ENCODE results near the gene MYOG. TPM values are rescaled to one million over a fixed set of nuclear protein-coding genes. Genes with fewer than 3 reads are reported as not detected.

Gene MYOG
- total RNA-seq, 2 donors from 2014 or later: not detected

DNA sequence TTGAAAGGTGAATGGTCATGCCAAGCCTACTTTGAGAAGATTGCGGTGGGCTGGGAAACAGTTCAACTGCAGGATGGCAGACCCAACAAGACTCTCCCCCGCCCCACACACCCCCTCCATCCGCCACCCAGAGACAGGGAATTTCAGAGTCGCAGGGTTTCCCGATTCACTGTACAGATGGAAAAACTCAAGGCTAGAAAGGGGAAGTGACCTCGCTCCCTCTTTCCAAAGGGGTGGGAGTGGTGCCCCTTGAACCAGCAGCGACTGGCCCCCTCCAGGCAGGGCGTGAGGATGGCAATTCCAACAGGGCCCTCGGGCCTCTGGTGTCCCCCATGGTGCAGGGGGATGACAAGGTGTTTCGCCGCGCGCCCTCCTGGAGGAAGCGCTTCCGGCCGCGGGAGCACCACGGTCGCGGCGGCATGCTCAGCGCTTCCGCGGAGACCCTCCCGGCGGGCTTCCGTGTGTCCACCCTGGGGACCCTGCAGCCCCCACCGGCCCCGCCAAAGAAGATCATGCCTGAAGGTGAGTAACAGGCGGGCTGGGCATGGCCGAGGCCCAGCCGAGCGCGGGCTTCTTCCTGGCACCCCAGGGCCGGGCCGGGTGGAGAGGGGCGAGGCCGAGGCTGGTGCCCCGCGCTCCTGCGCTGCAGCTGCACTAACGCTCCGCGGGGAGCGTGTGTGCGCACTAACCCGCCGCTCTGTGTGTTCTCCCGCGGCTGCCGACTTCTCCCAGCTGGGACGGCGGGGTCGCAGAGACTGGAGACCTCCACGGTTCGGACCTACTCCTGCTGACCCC, 10.4 kb downstream of the MYOG start:
- no peak for TF ChIP-seq CTCF (IDR thresholded peaks at IDR 0.05)
- no peaks in the 10 kb centered on the region for H3K36me3 ChIP-seq
- peak overlapping the region; percentile 27 for H3K4me3 ChIP-seq
- H3K27me3 ChIP-seq: peaks cover 18% of the 10 kb centered on the region
- no peaks in the 10 kb centered on the region for H3K9me3 ChIP-seq
- intact Hi-C loops (cut with DNase I): no loop called here
- no peak overlapping the region for H3K9ac ChIP-seq (ENCODE audit: low read depth in 2 of 2, low read length in 2 of 2)
- H3K4me1 ChIP-seq: no peaks in the 10 kb centered on the region
- no peak overlapping the region for H3K27ac ChIP-seq
- DNase-seq: no peak

DNA sequence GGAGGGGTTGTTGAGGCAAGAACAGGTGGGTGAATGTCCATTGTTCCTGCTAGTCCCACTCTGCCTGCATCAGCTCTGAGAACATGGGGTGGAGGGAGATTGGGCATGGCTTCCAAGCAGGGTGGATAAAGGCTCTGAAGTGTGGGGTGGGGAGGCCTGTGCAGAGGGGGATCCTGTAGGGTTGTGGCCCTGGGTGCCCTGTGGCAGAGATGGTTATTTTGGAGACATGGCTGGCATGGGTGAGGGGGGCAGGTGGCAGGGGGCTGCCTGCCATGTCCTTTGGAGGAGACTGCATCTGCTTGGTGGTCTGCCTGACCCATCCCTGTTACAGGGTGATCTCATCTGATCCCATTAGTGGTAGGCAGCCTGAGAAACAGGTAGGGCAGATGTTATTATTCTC, 11.2 kb downstream of the MYOG start:
- H3K27ac ChIP-seq: no peak overlapping the region
- H3K9ac ChIP-seq (ENCODE audit: low read depth in 2 of 2, low read length in 2 of 2): no peak overlapping the region
- no peak overlapping the region for H3K4me3 ChIP-seq
- H3K9me3 ChIP-seq: no peaks in the 10 kb centered on the region
- H3K36me3 ChIP-seq: no peaks in the 10 kb centered on the region
- no peaks in the 10 kb centered on the region for H3K4me1 ChIP-seq
- TF ChIP-seq CTCF (IDR thresholded peaks at IDR 0.05): no peak
- intact Hi-C loops (cut with DNase I): no loop called here
- peaks cover 18% of the 10 kb centered on the region for H3K27me3 ChIP-seq
- DNase-seq: no peak

- peaks cover 18% of the 10 kb centered on the region for H3K27me3 ChIP-seq
- H3K4me3 ChIP-seq: no peak overlapping the region
- no peaks in the 10 kb centered on the region for H3K36me3 ChIP-seq
- H3K9me3 ChIP-seq: no peaks in the 10 kb centered on the region
- H3K9ac ChIP-seq (ENCODE audit: low read depth in 2 of 2, low read length in 2 of 2): no peak overlapping the region
- no peak for DNase-seq
- H3K27ac ChIP-seq: no peak overlapping the region
- no peaks in the 10 kb centered on the region for H3K4me1 ChIP-seq
- no peak for TF ChIP-seq CTCF (IDR thresholded peaks at IDR 0.05)
- intact Hi-C loops (cut with DNase I): no loop called here
These were observed 12.3 kb downstream of the MYOG start for GRCh38 chr1:203073469-203073868.

GRCh38 chr1:203072911-203073310, 12.9 kb downstream of the MYOG start:
- Histone ChIP-seq H3K27me3 (peaks cover 18% of the 10 kb centered on the region), H3K4me1 (no peaks in the 10 kb centered on the region), H3K27ac (no peak overlapping the region), H3K9ac (ENCODE audit: low read depth in 2 of 2, low read length in 2 of 2) (no peak overlapping the region), H3K36me3 (no peaks in the 10 kb centered on the region), H3K9me3 (no peaks in the 10 kb centered on the region), H3K4me3 (no peak overlapping the region)
- no peak for DNase-seq
- intact Hi-C loops (cut with DNase I): no loop called here
- TF ChIP-seq CTCF (IDR thresholded peaks at IDR 0.05): no peak

GRCh38 chr1:203072002-203072602, 13.7 kb downstream of the MYOG start:
- Histone ChIP-seq H3K4me3 (no peak overlapping the region), H3K9ac (ENCODE audit: low read depth in 2 of 2, low read length in 2 of 2) (no peak overlapping the region), H3K36me3 (no peaks in the 10 kb centered on the region), H3K9me3 (no peaks in the 10 kb centered on the region), H3K27ac (no peak overlapping the region), H3K4me1 (no peaks in the 10 kb centered on the region), H3K27me3 (peaks cover 18% of the 10 kb centered on the region)
- intact Hi-C loops (cut with DNase I): no loop called here
- no peak for TF ChIP-seq CTCF (IDR thresholded peaks at IDR 0.05)
- DNase-seq: no peak
